Measurements from ENCODE around the gene SLC25A4. TPM values are rescaled to one million over a fixed set of nuclear protein-coding genes. Genes with fewer than 3 reads are reported as not detected.
"Not testable (repeated sequence)": the region's sequence is repeated elsewhere in the genome, so short reads cannot be mapped to it uniquely, and the experiment has no call there.

Gene SLC25A4
- total RNA-seq, 1 donor from 2014 or later, result 20.0 TPM

- Histone ChIP-seq H3K4me3 (ENCODE audit: low read depth, low read length) (no peak overlapping the region), H3K27me3 (ENCODE audit: control insufficient read depth, insufficient read depth, low read length) (no peaks in the 10 kb centered on the region), H3K36me3 (ENCODE audit: control insufficient read depth, insufficient read depth, low read length) (peaks cover 9% of the 10 kb centered on the region)
- DNase-seq (ENCODE audit: low read depth), result no peak
- no peak for TF ChIP-seq CTCF (IDR thresholded peaks at IDR 0.05; ENCODE audit: insufficient read depth, low read length, severe bottlenecking)
- no peak for FAIRE-seq
These were observed 46.7 kb downstream of the SLC25A4 start for GRCh38 chr4:185189606-185190305.

- no peak for DNase-seq (ENCODE audit: low read depth)
- no peak for TF ChIP-seq CTCF (IDR thresholded peaks at IDR 0.05; ENCODE audit: insufficient read depth, low read length, severe bottlenecking)
- no peaks in the 10 kb centered on the region for H3K27me3 ChIP-seq (ENCODE audit: control insufficient read depth, insufficient read depth, low read length)
- FAIRE-seq, result no peak
- peaks cover 9% of the 10 kb centered on the region for H3K36me3 ChIP-seq (ENCODE audit: control insufficient read depth, insufficient read depth, low read length)
- H3K4me3 ChIP-seq (ENCODE audit: low read depth, low read length), result no peak overlapping the region
These were observed 47.3 kb downstream of the SLC25A4 start for GRCh38 chr4:185190306-185190856.

- FAIRE-seq, result no peak
- no peak for TF ChIP-seq CTCF (IDR thresholded peaks at IDR 0.05; ENCODE audit: insufficient read depth, low read length, severe bottlenecking)
- peaks cover 9% of the 10 kb centered on the region for H3K36me3 ChIP-seq (ENCODE audit: control insufficient read depth, insufficient read depth, low read length)
These were observed 49.0 kb downstream of the SLC25A4 start for GRCh38 chr4:185192059-185192458.

GRCh38 chr4:185194924-185195888 lies 52.1 kb downstream of the SLC25A4 start:
- TF ChIP-seq CTCF (IDR thresholded peaks at IDR 0.05; ENCODE audit: insufficient read depth, low read length, severe bottlenecking), result no peak
- DNase-seq (ENCODE audit: low read depth) (no peak), FAIRE-seq (no peak)
- no peak overlapping the region for H3K4me3 ChIP-seq (ENCODE audit: low read depth, low read length)
- no peaks in the 10 kb centered on the region for H3K27me3 ChIP-seq (ENCODE audit: control insufficient read depth, insufficient read depth, low read length)
- H3K36me3 ChIP-seq (ENCODE audit: control insufficient read depth, insufficient read depth, low read length), result peaks cover 3% of the 10 kb centered on the region

More at GRCh38 chr4:185192059-185192458, 49.0 kb downstream of the SLC25A4 start:
- DNase-seq (ENCODE audit: low read depth), result no peak
- no peaks in the 10 kb centered on the region for H3K27me3 ChIP-seq (ENCODE audit: control insufficient read depth, insufficient read depth, low read length)
- no peak overlapping the region for H3K4me3 ChIP-seq (ENCODE audit: low read depth, low read length)

- H3K27me3 ChIP-seq (ENCODE audit: control insufficient read depth, insufficient read depth, low read length), result no peaks in the 10 kb centered on the region
- no peaks in the 10 kb centered on the region for H3K36me3 ChIP-seq (ENCODE audit: control insufficient read depth, insufficient read depth, low read length)
- no peak overlapping the region for H3K4me3 ChIP-seq (ENCODE audit: low read depth, low read length)
- no peak for DNase-seq (ENCODE audit: low read depth)
- no peak for FAIRE-seq
- TF ChIP-seq CTCF (IDR thresholded peaks at IDR 0.05; ENCODE audit: insufficient read depth, low read length, severe bottlenecking), result no peak
These were observed 53.4 kb downstream of the SLC25A4 start for GRCh38 chr4:185196437-185196836.

GRCh38 chr4:185198189-185198588 lies 55.1 kb downstream of the SLC25A4 start:
- not testable (repeated sequence) for H3K36me3 ChIP-seq (ENCODE audit: control insufficient read depth, insufficient read depth, low read length); DNase-seq (ENCODE audit: low read depth); H3K27me3 ChIP-seq (ENCODE audit: control insufficient read depth, insufficient read depth, low read length); H3K4me3 ChIP-seq (ENCODE audit: low read depth, low read length); FAIRE-seq

Data from bronchial epithelial cell (primary cell).